DMS53 (cell line): ENCODE data around the gene GPR18.
A peak's percentile ranks its signal among the peaks of the same experiment; 100 is the strongest.

Source experiments
- DNase-seq: peaks from one replicate; lab custom pipeline; 2025; lab: John Stamatoyannopoulos, UW

The GPR18 gene

GRCh38 chr13:99290894-99291293 is 32.7 kb upstream of the GPR18 start:
- no peak for DNase-seq

DNA sequence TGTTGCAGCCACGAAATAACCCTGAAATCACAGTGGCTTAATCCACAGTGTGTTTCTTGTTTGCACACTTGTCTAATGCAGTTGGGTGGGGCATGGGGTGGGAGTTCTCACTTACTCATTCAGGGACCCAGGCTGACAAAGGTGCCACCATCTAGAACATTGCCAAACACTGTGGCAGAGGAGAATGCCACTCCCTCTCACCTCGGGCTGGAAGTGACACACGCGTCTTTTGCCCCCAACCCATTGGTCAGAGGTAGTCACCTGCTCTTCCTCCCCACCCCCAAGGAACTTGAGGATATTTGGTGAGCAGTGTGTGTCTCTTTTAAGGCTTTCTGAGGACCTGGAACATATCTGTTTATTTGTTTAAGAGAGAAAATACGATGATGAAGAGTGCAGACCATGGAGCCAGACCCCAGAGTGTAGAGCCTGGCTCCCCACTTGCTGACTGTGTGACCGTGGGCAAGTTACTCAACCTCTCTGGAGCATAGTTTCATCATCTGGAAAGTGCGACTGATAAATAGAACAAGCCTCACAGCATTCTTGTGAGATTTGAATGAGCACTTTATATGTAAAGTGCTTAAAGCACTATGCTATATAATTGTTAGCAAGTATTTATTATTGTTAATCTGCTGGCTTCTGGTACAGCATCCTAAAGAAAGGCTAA is 31.6 kb upstream of the GPR18 start:
- DNase-seq = no peak

DNA sequence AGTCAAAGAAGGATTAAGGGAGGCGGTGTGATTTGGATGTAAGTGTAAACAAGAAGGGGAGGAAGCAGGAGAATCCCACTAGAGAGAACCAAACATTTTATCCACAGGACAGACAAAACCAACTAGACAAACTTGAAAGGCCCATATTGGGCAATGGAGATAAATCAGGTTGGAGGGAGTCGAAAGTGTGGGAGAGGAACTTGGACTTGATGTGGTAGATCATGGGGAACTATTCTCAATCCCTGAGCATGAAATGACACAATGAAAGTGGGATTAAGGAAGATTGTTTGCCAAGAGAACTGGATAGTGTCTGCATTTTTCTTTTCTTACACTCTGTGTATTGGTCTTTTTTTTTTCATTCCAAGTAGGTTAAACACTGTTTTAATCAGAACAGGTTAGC is 31.1 kb upstream of the GPR18 start:
- DNase-seq = no peak

- DNase-seq = no peak
Measured at GRCh38 chr13:99288089-99288488, 29.9 kb upstream of the GPR18 start.

- DNase-seq = no peak
Measured at GRCh38 chr13:99287551-99287950, 29.4 kb upstream of the GPR18 start.

DNA sequence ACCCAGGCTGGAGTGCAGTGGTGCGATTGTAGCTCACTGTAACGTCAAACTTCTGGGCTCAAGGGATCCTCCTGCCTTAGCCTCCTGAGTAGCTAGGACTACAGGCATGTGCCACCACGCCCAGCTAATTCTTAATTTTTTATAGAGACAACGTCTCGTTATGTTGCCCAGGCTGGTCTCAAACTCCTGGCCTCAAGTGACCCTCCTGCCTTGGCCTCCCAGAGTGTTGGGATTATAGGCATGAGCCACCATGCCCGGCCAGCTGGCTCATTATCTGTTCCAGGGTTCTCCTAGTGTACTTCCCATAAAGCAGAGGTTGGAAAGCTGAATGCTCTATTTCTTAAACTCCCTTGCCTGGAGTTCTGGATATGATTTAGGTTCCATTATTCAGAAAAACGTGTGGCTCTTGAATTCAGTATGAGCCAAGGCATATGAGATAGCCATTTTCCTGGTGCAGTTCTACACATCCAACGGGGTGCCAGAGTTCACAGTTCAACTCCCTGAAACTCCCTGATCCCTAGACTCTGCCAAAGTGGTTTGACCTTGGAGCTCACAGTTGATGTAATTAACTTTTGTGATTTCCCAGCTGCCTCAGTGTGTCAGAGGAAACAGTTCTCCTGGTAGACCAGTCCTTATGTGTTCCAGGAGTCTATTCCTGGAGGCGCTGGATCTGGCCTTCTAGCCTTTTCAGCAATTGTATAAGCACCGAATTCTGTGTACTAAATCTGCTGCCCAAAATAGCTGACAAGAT is 27.4 kb upstream of the GPR18 start:
- no peak for DNase-seq

DNA sequence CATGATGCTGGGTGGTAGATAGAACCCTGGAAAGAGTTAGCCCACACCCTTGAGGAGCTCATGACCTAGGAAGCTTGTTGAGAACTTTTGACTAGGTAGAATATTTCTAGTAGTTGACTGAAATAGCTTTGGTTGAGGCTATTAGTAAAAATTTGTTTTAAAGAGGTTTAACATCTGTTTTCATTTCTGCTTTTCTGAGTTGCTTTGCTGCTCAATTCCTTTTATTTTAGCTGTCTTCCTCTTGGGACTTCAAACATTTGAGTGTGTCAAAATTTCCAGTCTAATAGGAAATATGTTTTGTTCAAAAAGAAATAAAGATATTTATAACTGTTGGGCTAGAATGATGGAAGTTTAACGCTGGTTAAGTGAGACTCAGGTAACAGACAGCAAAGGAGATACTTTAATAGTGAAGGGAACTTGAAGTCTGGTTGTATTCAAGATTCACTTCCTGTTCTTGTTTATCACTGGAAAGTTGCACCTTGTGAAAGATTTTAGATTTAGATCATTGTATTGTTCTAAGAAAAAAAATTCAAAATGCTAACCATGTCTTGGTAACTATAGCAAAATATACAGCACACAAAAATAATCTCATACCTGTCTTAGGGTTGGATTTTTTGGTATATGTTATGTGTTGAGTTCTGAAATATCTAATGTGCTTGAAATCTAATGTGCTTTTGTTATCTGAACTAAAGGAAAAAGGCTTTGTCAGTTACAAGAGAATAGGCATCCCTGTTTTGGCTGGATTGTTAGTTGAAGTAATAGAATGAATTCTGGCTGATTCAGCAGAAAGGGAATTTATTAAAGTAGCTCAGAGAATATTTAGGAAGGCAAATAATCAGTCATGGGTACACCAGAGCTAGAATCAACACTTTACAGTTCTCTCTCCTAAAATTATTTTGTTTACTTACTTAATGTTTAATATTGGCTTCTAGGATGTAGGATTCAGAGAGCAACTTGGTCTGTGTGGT is 24.4 kb upstream of the GPR18 start:
- DNase-seq = no peak

DNA sequence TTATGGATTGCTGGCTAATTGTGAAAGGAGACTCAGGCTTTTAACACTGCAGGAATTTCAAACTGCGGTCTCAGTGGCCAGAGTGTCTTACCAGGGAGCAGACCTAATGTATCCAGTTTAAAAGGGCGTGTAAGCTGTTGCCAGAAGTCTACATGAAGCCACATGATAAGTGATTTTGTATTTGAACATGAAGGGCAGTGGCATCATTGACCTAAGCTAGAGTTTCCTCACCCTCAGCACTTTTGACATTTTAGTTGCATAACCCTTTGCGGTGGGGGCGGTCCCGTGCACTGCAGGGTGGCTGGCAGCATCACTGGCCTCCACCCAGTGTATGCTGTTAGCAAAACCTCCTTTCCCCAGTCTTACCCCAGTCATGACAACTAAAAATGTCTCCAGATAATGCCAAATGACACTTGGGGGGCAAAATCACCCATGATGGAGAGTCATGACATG is 23.7 kb upstream of the GPR18 start:
- no peak for DNase-seq

DNA sequence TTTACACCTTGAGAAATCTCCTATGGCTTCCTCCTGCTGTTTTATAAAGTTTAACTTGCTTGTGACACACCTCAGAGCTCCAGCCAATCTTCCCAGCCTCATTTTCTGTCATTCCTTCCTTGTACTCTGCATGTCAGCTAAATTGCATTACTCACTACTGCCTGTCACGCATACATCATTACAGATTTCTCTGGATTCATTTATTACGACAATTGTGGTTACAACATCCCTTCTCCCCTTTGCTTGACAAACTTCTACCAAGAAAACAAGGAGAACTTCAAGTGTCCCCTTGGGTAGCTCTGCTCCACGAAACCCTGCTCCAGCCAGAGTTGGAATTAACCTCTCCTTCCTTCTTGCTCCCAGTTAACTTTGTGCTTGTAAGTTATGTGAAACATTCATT is 22.0 kb upstream of the GPR18 start:
- DNase-seq = no peak

DNA sequence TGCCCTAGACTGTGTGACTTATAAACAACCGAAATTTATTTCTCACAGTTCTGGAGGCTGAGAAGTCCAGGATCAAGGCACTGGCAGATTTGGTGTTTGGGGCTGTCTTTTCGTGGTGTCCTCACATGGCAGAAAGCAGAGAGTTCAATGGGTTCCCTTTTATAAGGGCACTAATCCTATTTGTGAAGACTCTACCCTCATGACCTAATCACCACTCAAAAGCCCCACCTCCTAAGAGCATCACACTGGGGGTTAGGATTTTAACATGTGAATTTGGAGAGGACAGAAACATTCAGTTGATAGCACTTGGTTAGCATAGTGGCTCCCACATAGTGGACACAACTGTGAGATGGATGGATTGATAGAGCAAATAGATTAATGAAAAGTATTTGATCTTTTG is 21.5 kb upstream of the GPR18 start:
- no peak for DNase-seq

DNA sequence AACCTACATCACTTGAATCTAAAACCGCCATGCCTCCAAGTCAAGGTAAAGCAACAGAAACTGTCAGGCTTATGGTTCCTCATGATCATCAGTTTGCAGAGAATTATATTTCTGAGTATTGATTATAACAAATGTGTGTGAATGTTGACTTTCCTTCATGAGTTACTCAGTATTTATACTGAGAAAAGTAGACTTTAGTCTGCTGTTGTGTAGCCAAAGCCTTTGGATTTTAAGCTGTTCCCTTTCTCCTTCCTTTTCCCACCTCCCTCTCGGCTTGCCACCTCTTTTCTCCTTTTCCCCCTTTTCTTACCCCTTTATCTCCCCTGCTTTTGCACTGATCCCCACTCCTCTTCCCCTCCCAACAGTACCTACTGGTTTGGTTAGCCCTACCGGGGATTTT is 20.7 kb upstream of the GPR18 start:
- DNase-seq = no peak

DNA sequence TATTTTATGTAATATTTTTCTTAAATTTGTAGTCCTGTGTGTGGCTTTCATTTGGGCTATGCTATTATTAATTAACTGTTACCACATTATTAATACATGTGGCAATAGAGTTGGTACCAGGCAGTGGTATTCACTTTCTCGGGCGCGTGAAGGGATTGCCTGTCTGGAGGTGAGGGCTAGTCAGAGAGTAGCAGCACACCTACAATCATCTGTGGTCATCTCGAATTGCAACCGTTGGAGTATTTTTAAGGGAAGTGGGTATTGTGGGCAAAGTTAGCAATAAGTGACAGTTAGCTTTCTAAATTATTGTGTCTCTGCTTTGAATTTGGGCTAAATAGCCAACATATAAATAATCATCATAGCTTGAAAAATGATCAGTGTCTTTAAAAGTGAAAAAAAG is 20.0 kb upstream of the GPR18 start:
- DNase-seq = no peak

DNA sequence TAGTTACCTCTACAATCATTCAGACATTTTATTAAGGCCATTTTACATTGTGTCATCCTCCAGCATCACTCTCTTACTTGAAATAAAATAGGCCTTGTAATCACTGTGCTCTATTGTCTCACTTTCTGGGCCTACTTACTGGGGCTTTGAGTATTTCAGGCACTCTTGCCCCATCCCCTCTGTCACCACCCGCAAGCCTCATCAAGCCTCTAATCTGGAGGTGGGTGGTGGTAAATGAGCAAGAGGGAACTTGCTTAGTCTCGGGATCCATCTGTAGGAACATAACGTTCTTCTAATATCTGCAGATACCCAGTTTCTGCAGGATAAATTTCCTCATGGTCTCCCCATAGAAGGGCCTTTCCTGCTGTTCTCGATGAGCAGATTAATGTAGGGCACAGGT is 19.4 kb upstream of the GPR18 start:
- DNase-seq = no peak

GRCh38 chr13:99276706-99277105 is 18.5 kb upstream of the GPR18 start:
- DNase-seq = no peak

DNA sequence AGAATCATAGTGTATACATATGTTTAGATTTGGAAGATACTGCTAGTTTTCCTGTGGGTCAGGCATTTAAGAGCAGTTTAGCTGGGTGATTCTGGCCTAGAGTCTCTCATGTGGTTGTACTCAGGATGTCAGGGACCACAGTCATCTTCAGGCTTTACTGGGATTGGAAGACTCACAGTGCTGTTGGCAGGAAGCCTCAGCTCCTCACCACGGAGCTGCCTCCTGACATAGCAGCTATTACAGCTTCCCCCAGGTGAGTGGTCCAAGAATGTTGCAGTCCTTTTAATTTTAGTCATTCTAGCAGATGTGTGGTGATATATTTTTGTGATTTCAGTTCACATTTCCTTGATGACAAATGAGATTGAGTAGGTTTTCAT is 16.9 kb upstream of the GPR18 start:
- no peak for DNase-seq

GRCh38 chr13:99273128-99273527 is 14.9 kb upstream of the GPR18 start:
- no peak for DNase-seq

DNA sequence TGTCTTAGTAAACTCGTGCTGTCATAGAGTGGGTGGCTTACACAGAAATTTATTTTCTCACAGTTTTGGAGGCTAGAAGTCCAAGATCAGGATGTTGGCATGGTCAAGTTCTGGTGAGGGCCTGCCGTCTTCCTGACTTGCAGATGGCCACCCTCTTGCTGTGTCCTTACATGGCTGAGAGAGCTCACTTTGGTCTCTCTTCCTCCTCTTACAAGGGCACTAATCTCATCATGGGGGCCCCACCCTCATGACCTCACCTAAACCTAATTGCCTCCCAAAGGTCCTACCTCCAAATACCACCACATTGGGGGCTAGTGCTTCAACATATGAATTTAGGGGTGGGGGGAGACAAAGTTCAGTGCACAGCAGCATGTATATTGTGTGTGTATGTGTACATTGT is 14.3 kb upstream of the GPR18 start:
- DNase-seq = no peak

GRCh38 chr13:99271249-99271648 is 13.1 kb upstream of the GPR18 start:
- no peak for DNase-seq

GRCh38 chr13:99270518-99270917 is 12.3 kb upstream of the GPR18 start:
- no peak for DNase-seq

GRCh38 chr13:99269627-99270241 is 11.6 kb upstream of the GPR18 start:
- DNase-seq = peak; percentile 40

DNA sequence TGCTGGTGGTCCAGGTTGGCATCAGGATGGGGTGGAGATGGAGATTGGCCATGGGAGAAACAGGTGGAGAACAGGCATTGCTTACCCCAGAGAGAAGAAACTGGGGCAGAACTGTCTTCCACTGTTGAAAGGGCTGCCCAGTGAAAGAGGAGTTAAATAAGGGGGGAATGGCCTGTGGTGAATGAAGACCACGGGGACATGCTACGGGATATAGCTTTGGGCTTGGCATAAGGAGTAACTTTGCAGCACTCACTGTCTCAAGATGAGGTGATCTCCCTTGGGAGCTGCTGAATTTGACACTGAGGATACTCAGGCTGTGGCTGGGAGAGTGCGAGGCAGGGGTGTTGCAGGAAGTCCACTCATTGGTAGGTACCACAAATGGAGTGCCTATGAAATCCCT is 10.6 kb upstream of the GPR18 start:
- DNase-seq = no peak

GRCh38 chr13:99267927-99268326 is 9.7 kb upstream of the GPR18 start:
- DNase-seq = no peak
